Measurements from ENCODE around the gene KLHDC1.

GRCh38 chr14:49767571-49768300, 74.8 kb downstream of the KLHDC1 start, which contains the start of gene KLHDC2:
- TF ChIP-seq, protein P1, sequence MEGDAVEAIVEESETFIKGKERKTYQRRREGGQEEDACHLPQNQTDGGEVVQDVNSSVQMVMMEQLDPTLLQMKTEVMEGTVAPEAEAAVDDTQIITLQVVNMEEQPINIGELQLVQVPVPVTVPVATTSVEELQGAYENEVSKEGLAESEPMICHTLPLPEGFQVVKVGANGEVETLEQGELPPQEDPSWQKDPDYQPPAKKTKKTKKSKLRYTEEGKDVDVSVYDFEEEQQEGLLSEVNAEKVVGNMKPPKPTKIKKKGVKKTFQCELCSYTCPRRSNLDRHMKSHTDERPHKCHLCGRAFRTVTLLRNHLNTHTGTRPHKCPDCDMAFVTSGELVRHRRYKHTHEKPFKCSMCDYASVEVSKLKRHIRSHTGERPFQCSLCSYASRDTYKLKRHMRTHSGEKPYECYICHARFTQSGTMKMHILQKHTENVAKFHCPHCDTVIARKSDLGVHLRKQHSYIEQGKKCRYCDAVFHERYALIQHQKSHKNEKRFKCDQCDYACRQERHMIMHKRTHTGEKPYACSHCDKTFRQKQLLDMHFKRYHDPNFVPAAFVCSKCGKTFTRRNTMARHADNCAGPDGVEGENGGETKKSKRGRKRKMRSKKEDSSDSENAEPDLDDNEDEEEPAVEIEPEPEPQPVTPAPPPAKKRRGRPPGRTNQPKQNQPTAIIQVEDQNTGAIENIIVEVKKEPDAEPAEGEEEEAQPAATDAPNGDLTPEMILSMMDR (conservative IDR thresholded peaks at IDR 0.05; ENCODE audit: low read length) = peak; percentile 75
- no peak for TF ChIP-seq EZH2phosphoT487 (IDR thresholded peaks at IDR 0.05; ENCODE audit: borderline replicate concordance, low read depth, low read length)
